Activated B cell treated with CpG ODN at 0.5 μM for 24 hours (primary cell): ENCODE data around the gene PDK3. TPM values are rescaled to one million over a fixed set of nuclear protein-coding genes. Genes with fewer than 3 reads are reported as not detected.

ENCODE experiments used
- ATAC-seq: fragments of 200-7000 bp; cut with Tn5 transposase; one replicate; pipeline ENCODE4 v1.10.0; 2021; ENCODE audit warnings: low read depth, mild to moderate bottlenecking, moderate library complexity
- CTCF ChIA-PET: fragments of 350-600 bp; sonication (Branson Sonifier 250); formaldehyde crosslinking; loops from one replicate; lab custom pipeline; 2021; ENCODE audit warnings: antibody characterized with exemption; lab: Charles Lee
- POLR2A ChIA-PET: fragments of 350-600 bp; sonication (Branson Sonifier 250); formaldehyde crosslinking; loops from one replicate; lab custom pipeline; 2021; ENCODE audit warnings: antibody characterized with exemption; lab: Charles Lee
- DNase-seq: peaks from one replicate; pipeline ENCODE4 v3.0.0; 2022
- H3K27ac Mint-ChIP-seq: one replicate; pipeline ENCODE4 v1.8.0; 2020; ENCODE audit warnings: mixed read lengths
- H3K27me3 Mint-ChIP-seq: one replicate; pipeline ENCODE4 v1.8.0; 2021; ENCODE audit warnings: mixed read lengths
- H3K36me3 Mint-ChIP-seq: one replicate; pipeline ENCODE4 v1.8.0; 2021; ENCODE audit warnings: low read depth, mixed read lengths
- H3K4me1 Mint-ChIP-seq: one replicate; pipeline ENCODE4 v1.8.0; 2021; ENCODE audit warnings: mixed read lengths
- H3K4me3 Mint-ChIP-seq: one replicate; pipeline ENCODE4 v1.8.0; 2020; ENCODE audit warnings: mild to moderate bottlenecking, mixed read lengths
- H3K9me3 Mint-ChIP-seq: one replicate; pipeline ENCODE4 v1.8.0; 2020; ENCODE audit warnings: mixed read lengths
- intact Hi-C: fragments of 100-400 bp; cut with micrococcal nuclease; formaldehyde crosslinking; loops from one replicate; pipeline ENCODE4 v1.15.1; 2024
- total RNA-seq: library from RNA; stranded (reverse); gene quantifications from 2 replicates; pipeline ENCODE4 v1.2.3, GENCODE V29; 2022
- TF ChIP-seq, protein P1 (sequence below): fragments of 200-600 bp; IDR thresholded peaks from one replicate; pipeline ENCODE4 v1.8.0; 2022; ENCODE audit warnings: antibody characterized with exemption, mild to moderate bottlenecking

PDK3 gene
- total RNA-seq, 1 donor from 2014 or later = 13.9 TPM

DNA sequence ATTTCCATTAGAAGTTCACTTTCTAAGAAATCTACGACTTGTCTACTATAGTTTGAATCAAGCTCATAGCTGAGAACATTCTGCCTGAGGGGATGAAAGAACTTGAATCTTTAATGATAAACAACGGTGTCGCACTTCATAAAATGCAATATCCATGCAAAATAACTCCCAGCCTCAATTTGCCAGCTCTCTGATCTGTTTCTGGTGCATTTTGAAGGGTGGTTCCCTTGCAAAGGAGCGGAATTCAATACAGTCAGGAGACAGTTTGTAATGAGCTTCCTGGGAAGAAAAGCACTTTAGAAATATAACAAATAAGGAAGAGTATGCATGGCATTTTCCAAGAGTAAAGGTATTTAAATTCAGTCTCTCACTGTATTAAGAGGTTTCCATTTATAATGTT is 102.1 kb downstream of the PDK3 start:
- ATAC-seq = no peak
- Mint-ChIP-seq H3K4me3 (no peak overlapping the region), H3K27me3 (no peaks in the 10 kb centered on the region), H3K36me3 (no peaks in the 10 kb centered on the region), H3K27ac (no peak overlapping the region), H3K9me3 (no peaks in the 10 kb centered on the region), H3K4me1 (no peaks in the 10 kb centered on the region)
- DNase-seq = no peak
- ChIA-PET POLR2A (no interaction called here), CTCF (no interaction called here)
- intact Hi-C loops = no loop called here
- TF ChIP-seq, protein P1, sequence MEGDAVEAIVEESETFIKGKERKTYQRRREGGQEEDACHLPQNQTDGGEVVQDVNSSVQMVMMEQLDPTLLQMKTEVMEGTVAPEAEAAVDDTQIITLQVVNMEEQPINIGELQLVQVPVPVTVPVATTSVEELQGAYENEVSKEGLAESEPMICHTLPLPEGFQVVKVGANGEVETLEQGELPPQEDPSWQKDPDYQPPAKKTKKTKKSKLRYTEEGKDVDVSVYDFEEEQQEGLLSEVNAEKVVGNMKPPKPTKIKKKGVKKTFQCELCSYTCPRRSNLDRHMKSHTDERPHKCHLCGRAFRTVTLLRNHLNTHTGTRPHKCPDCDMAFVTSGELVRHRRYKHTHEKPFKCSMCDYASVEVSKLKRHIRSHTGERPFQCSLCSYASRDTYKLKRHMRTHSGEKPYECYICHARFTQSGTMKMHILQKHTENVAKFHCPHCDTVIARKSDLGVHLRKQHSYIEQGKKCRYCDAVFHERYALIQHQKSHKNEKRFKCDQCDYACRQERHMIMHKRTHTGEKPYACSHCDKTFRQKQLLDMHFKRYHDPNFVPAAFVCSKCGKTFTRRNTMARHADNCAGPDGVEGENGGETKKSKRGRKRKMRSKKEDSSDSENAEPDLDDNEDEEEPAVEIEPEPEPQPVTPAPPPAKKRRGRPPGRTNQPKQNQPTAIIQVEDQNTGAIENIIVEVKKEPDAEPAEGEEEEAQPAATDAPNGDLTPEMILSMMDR = no peak

- intact Hi-C loops = no loop called here
- no peaks in the 10 kb centered on the region for H3K36me3 Mint-ChIP-seq
- ATAC-seq (no peak), DNase-seq (no peak)
- POLR2A ChIA-PET = no interaction called here
- no peaks in the 10 kb centered on the region for H3K27me3 Mint-ChIP-seq
- H3K4me3 Mint-ChIP-seq = no peak overlapping the region
- TF ChIP-seq, protein P1 = no peak
- H3K4me1 Mint-ChIP-seq = no peaks in the 10 kb centered on the region
- no peak overlapping the region for H3K27ac Mint-ChIP-seq
- H3K9me3 Mint-ChIP-seq = no peaks in the 10 kb centered on the region
- CTCF ChIA-PET = no interaction called here
Observed at GRCh38 chrX:24574743-24575142, 109.7 kb downstream of the PDK3 start.

- H3K9me3 Mint-ChIP-seq = no peaks in the 10 kb centered on the region
- ATAC-seq (no peak), DNase-seq (no peak)
- H3K36me3 Mint-ChIP-seq = no peaks in the 10 kb centered on the region
- no peak overlapping the region for H3K4me3 Mint-ChIP-seq
- no peaks in the 10 kb centered on the region for H3K27me3 Mint-ChIP-seq
- H3K27ac Mint-ChIP-seq = no peak overlapping the region
- intact Hi-C loops = no loop called here
- no peaks in the 10 kb centered on the region for H3K4me1 Mint-ChIP-seq
- CTCF ChIA-PET = no interaction called here
- TF ChIP-seq, protein P1 = no peak
- POLR2A ChIA-PET = no interaction called here
Observed at GRCh38 chrX:24575496-24575895, 110.4 kb downstream of the PDK3 start.

- no peaks in the 10 kb centered on the region for H3K36me3 Mint-ChIP-seq
- ATAC-seq = no peak
- no peak overlapping the region for H3K4me3 Mint-ChIP-seq
- no peaks in the 10 kb centered on the region for H3K9me3 Mint-ChIP-seq
- H3K27me3 Mint-ChIP-seq = no peaks in the 10 kb centered on the region
- CTCF ChIA-PET = no interaction called here
- H3K4me1 Mint-ChIP-seq = no peaks in the 10 kb centered on the region
- DNase-seq = no peak
- no peak overlapping the region for H3K27ac Mint-ChIP-seq
- POLR2A ChIA-PET = no interaction called here
- intact Hi-C loops = no loop called here
- TF ChIP-seq, protein P1 = no peak
Observed at GRCh38 chrX:24577091-24577490, 112.0 kb downstream of the PDK3 start.

Other genes starting within 250 kb of the PDK3 start
- gene SUPT20HL2, start 151.2 kb upstream of the PDK3 start, total RNA-seq = not detected in 2 replicates
- gene SUPT20HL1, start 104.6 kb upstream of the PDK3 start, total RNA-seq = not detected in 2 replicates
- gene PCYT1B, start 182.1 kb downstream of the PDK3 start, total RNA-seq = not detected in 2 replicates
- 15.5 and 18.7 TPM in 2 replicates for gene POLA1, start 228.6 kb downstream of the PDK3 start, total RNA-seq